Aorta (tissue), 5 donors: Measurements from ENCODE around the gene ADD3. TPM values are rescaled to one million over a fixed set of nuclear protein-coding genes. Genes with fewer than 3 reads are reported as not detected.

Source experiments
- ATAC-seq: fragments of 200-7000 bp; cut with Tn5 transposase; one replicate; pipeline ENCODE4 v1.9.1; 2022; ENCODE audit warnings: moderate library complexity; ENCODE audit not compliant: low FRiP score
- DNase-seq, 2 donors: peaks; one replicate each; pipeline ENCODE4 v3.0.0-alpha.2; 2020
- H3K27ac ChIP-seq, 2 donors: one replicate each; pipeline ENCODE4 v1.5.1; 2013; ENCODE audit warnings: low read length in 2 of 2, mild to moderate bottlenecking in 2 of 2, moderate library complexity in 2 of 2, control low read depth in 1 of 2, inconsistent platforms in 1 of 2, low read depth in 1 of 2
- H3K27me3 ChIP-seq, 2 donors: one replicate each; pipeline ENCODE4 v1.6.1; 2013; ENCODE audit warnings: control low read depth in 1 of 2, low read length in 1 of 2, mild to moderate bottlenecking in 1 of 2, moderate library complexity in 1 of 2; ENCODE audit not compliant: insufficient read depth in 2 of 2, control insufficient read depth in 1 of 2
- H3K36me3 ChIP-seq, 2 donors: one replicate each; pipeline ENCODE4 v1.6.1; 2013; ENCODE audit warnings: control low read depth in 1 of 2, low read length in 1 of 2, mild to moderate bottlenecking in 1 of 2; ENCODE audit not compliant: insufficient read depth in 2 of 2, control insufficient read depth in 1 of 2
- H3K4me1 ChIP-seq, 2 donors: one replicate each; pipeline ENCODE4 v1.6.1; 2013; ENCODE audit warnings: low read length in 2 of 2, control low read depth in 1 of 2, mild to moderate bottlenecking in 1 of 2, moderate library complexity in 1 of 2; ENCODE audit not compliant: insufficient read depth in 2 of 2, control insufficient read depth in 1 of 2
- H3K4me3 ChIP-seq, 2 donors: one replicate each; pipeline ENCODE4 v1.5.1; 2013; ENCODE audit warnings: low read length in 2 of 2, control low read depth in 1 of 2, mild to moderate bottlenecking in 1 of 2
- H3K9me3 ChIP-seq: one replicate; pipeline ENCODE4 v1.6.1; 2013; ENCODE audit warnings: mild to moderate bottlenecking, low read length; ENCODE audit not compliant: control insufficient read depth
- WGBS, 2 donors: extraction: QIAGEN DNeasy Blood & Tissue Kit; methylation state at CpG; one replicate each; pipeline ENCODE4 v1.1.7; 2013; 5-methylcytosine and 5-hydroxymethylcytosine counted together
- intact Hi-C, 2 donors: fragments of 100-400 bp; cut with DNase I; formaldehyde crosslinking; loops; one replicate each; pipeline versions ENCODE4 v1.14.2 to v1.15.0; 2022
- polyA plus RNA-seq, 2 donors: library from polyadenylated mRNA; stranded (reverse); fragments of 200-250 nt; gene quantifications; one replicate each; pipeline ENCODE4 v1.2.3, GENCODE V29; 2013
- total RNA-seq, 2 donors: library from RNA; stranded (reverse); fragmentation: NEBNext Ultra II Directional; extraction: Animal tissue kit (Norgen Biotek cat#: 25700); gene quantifications; one replicate each; pipeline ENCODE4 v1.2.1, GENCODE V29; 2021
- donor health status: healthy with polysubstance abuse.
- donor health status: Bipolar disorder and iron deficiency.
- donor health status: DM: no; HTN: no; CAD: no.
- donor health status: DM: no; HTN: no; CAD: no.
- donor health status: DM: yes; HTN: yes; CAD: no.

ADD3 gene
- total and polyA plus RNA-seq, 4 donors: 41.1 to 197 (median 106) TPM

DNA sequence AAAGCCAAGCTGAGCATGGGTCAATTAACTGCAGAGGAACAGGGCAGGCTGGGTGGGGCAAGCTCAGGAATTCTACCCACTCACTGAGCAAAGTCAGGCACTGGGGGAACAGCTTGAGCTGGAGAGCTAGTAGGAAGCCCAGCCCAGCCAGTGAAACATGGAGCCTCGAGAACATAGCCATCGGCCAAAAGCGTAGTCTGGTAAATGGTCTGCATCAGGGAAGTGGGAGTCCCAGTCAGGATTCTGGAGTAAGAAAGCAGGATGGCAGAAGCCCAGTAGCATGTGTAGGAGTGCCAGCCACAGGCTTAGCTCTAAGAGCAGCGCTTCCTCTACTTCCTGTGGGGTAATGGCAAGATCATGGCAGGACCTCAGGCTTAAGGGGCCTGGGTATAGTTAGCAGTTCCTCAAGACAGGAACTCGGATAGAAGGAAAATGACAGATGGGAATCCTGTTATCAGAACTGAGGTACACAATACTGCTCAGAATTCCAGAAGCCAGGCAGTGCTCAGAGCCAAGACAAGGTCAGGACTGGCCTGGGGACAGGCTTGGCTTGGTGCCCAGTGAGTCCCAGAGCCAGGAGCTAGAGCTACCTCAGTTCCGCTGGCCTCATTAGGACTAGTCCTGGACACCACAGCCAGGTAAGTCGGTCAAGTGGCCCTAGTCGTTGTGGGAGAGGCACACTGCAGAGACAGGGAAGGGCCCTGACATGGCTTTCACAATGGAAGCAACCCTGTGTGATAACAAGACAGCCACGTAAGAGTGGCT lies 134.3 kb downstream of the ADD3 start:
- intact Hi-C loops: loop anchor here in 1 of 2 donors (2.0 kb wide), 1 partner anchor 63 kb away; no protein-coding TSS in a partner anchor
- WGBS, 2 donors: 46 to 52% methylated on average over 9 of the region's 9 CpGs
- no peak overlapping the region for H3K4me3 ChIP-seq
- H3K4me1 ChIP-seq: peaks cover 0 to 3% of the 10 kb centered on the region in 2 donors
- ATAC-seq (no peak), DNase-seq (no peak)
- peak overlapping the region in 1 of 2 donors; percentile 20 for H3K27ac ChIP-seq
- H3K36me3 ChIP-seq: no peaks in the 10 kb centered on the region
- no peaks in the 10 kb centered on the region for H3K9me3 ChIP-seq
- no peaks in the 10 kb centered on the region for H3K27me3 ChIP-seq

DNA sequence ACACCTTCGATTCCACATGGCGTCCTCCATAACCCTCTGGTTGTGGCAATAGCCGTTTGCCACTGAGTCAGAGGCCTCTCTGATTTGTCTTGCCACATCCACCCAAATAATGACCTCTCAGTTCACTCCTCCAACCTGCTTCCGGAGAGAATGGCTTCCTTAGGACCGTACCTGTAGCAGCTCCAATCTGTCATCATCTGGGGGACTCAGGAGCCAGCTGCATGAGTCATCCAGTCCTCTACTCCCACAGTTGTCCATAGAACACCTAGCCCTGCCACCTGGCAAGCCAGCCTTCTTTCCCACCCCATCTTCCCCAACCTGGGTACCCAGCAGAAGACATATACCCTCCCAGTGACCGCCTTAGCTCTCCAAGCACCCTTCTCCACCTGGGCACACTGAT lies 135.2 kb downstream of the ADD3 start:
- intact Hi-C loops: no loop called here

DNA sequence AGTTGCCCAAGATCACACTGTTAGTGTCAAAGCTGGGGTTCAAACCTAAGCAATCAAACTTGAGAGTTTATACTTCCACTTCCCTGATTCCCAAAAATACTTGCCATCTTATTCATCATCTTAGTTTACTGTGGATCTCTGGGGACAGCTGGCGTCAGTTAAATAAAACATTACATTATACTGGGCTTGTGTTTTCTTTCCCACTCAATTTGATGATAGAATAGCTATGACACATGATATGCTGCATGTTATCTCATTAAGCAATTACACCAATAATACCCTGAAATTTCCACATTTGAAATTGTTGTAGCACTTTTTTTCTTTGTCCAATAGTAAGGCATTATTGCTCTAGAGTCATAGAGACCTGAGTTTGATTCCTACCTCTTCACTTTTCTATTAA lies 136.7 kb downstream of the ADD3 start:
- ATAC-seq (no peak), DNase-seq (no peak)
- intact Hi-C loops: no loop called here
- Histone ChIP-seq H3K4me1 (no peaks in the 10 kb centered on the region), H3K27me3 (no peaks in the 10 kb centered on the region), H3K4me3 (no peak overlapping the region), H3K36me3 (no peaks in the 10 kb centered on the region), H3K9me3 (no peaks in the 10 kb centered on the region), H3K27ac (no peak overlapping the region)
- 27 to 31% methylated on average over 1 of the region's 1 CpG for WGBS, 2 donors

More for the DNA sequence above, 135.2 kb downstream of the ADD3 start:
- Histone ChIP-seq H3K9me3 (no peaks in the 10 kb centered on the region), H3K36me3 (no peaks in the 10 kb centered on the region), H3K4me3 (no peak overlapping the region), H3K27ac (no peak overlapping the region), H3K4me1 (no peaks in the 10 kb centered on the region), H3K27me3 (no peaks in the 10 kb centered on the region)
- ATAC-seq (no peak), DNase-seq (no peak)
- WGBS, 2 donors: 83 to 91% methylated on average over 6 of the region's 6 CpGs

DNA sequence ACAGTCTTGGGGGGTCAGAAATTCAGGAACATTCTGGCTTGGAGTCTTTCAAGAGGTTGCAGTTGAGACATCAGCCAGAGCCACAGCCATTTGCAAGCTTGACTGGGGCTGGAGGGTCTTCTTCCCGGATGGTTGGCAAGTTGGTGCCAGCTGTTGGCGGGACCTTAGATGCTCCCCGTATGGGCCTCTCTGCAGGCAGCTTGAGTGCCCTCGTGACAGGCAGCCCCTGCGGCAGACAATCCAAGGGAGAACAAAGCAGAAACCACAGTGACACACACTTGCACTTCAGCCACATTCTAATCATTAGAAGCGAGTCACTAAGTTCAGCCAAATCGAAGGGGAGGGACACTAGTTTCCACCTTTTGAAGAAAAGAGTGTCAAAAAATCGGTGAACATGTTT lies 140.2 kb downstream of the ADD3 start:
- DNase-seq: no peak
- ATAC-seq: no peak
- H3K4me1 ChIP-seq: no peaks in the 10 kb centered on the region
- H3K4me3 ChIP-seq: no peak overlapping the region
- 79 to 80% methylated on average over 8 of the region's 8 CpGs for WGBS, 2 donors
- intact Hi-C loops: no loop called here
- no peaks in the 10 kb centered on the region for H3K9me3 ChIP-seq
- no peak overlapping the region for H3K27ac ChIP-seq
- no peaks in the 10 kb centered on the region for H3K27me3 ChIP-seq
- H3K36me3 ChIP-seq: no peaks in the 10 kb centered on the region

DNA sequence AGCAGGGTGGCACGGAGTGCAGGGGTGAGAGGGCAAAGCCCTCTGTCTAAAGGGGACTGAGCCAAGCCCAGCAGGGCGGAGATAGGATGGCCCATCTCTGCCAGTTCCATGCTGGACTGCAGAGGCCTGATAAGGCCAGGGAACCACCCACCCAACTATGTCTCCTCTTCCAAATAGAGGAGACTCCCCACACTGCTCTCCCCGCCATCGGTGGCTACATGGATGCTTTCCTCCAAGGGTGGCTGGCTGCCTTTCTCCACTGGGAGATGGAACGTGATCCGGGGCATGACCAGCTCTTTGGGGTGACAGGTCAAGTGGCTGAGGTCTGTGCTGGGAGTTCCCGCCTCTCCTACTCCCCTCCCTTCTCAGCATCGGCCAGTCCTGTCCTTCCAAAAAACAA lies 141.5 kb downstream of the ADD3 start:
- H3K27me3 ChIP-seq: no peaks in the 10 kb centered on the region
- H3K4me3 ChIP-seq: no peak overlapping the region
- 82 to 86% methylated on average over 8 of the region's 8 CpGs for WGBS, 2 donors
- H3K9me3 ChIP-seq: no peaks in the 10 kb centered on the region
- H3K27ac ChIP-seq: no peak overlapping the region
- H3K4me1 ChIP-seq: no peaks in the 10 kb centered on the region
- intact Hi-C loops: no loop called here
- DNase-seq (no peak), ATAC-seq (peak; percentile 22)
- no peaks in the 10 kb centered on the region for H3K36me3 ChIP-seq

DNA sequence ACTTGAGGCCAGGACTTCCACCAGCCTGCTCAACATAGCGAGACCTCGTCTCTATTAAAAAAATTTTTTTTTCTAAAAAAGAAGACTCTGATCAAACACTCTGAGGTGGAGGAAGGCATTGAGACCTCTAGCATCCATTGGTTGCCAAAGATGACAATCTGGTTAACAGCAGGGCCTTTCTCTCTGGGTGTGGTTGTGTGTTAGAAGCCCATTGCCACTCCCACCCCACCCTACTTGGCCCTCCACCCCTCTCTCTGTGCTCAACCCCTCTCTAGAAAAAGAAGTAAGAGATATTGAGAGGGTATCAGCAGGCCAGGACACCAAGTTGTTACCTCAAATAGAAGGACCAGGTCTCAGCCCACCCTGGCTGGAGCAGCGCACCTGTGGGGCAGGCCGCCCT lies 142.3 kb downstream of the ADD3 start:
- Histone ChIP-seq H3K36me3 (no peaks in the 10 kb centered on the region), H3K4me1 (no peaks in the 10 kb centered on the region), H3K4me3 (no peak overlapping the region), H3K27ac (no peak overlapping the region), H3K9me3 (no peaks in the 10 kb centered on the region), H3K27me3 (no peaks in the 10 kb centered on the region)
- DNase-seq (no peak), ATAC-seq (no peak)
- intact Hi-C loops: no loop called here
- 92 to 94% methylated on average over 4 of the region's 4 CpGs for WGBS, 2 donors

DNA sequence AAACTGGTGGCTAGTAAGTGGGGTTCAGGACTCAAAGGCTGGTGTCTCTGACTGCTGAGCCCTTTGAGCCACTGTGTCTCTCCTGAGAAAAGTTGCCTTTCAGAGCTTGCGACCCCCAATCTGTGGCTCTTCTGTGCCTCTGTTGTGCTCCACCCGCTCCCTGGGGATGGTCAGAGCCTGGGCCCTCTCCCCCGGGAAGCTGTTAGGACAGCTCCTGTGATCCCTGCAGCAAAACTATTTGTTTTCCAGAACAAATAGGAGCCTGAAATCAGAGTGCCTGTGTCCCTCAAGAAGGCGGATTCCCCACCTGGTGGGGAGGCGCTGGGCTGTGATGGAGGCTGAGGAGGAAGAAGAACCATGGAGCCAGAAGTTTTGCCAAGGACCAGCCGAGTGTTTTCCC lies 143.2 kb downstream of the ADD3 start:
- whole genome bisulfite sequencing, 2 donors: 74 to 81% methylated on average over 6 of the region's 6 CpGs
- H3K9me3 ChIP-seq: no peaks in the 10 kb centered on the region

DNA sequence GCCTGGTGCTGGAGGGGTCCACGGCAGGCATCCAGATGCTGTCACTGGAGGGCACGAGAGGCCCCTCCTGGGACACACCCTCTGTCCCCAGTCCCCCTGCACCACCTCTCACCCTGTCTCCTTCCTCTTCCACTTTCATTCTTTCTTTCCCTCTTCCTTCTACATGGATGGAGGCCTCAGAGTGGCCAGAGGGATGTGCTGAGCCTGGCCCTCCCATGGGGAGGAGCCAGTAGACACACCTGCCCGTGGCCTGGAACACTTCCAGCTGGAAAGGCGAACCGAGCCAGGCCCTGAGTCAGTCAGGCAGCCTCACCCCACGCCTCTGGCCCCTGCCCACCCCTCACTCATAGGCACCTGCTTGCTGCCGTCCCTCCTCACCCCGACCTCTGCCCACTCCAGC lies 143.7 kb downstream of the ADD3 start:
- DNase-seq (no peak), ATAC-seq (peak; percentile 41)
- Histone ChIP-seq H3K27ac (no peak overlapping the region), H3K36me3 (no peaks in the 10 kb centered on the region), H3K9me3 (no peaks in the 10 kb centered on the region), H3K4me3 (no peak overlapping the region), H3K4me1 (no peaks in the 10 kb centered on the region), H3K27me3 (no peaks in the 10 kb centered on the region)
- intact Hi-C loops: no loop called here
- WGBS, 2 donors: 35 to 49% methylated on average over 7 to 8 of the region's 8 CpGs

More for the DNA sequence above, 143.2 kb downstream of the ADD3 start:
- H3K4me3 ChIP-seq: no peak overlapping the region
- DNase-seq: no peak
- intact Hi-C loops: no loop called here
- no peaks in the 10 kb centered on the region for H3K27me3 ChIP-seq
- H3K36me3 ChIP-seq: no peaks in the 10 kb centered on the region
- H3K27ac ChIP-seq: no peak overlapping the region
- no peak for ATAC-seq
- H3K4me1 ChIP-seq: no peaks in the 10 kb centered on the region

DNA sequence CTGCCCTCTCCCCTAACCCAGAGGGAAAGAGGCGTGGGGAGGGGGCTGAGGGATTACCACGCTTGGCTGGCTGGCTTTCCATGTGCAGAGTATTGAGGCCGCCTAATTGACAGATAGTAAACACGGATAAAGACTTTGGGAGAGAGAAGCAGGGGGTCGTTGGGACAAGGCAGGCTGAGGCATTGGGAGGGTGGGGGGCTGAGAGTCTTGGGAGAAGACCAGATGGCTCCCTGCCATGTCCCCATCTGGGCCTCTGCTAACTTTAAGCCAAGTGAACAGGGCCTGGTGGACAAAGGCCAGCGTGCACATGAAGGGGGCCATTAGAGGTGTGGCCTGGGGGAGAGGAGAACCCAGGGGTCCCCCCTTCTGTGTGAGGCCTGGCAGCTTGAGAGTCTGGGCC lies 144.2 kb downstream of the ADD3 start:
- Histone ChIP-seq H3K9me3 (no peaks in the 10 kb centered on the region), H3K4me3 (no peak overlapping the region), H3K36me3 (no peaks in the 10 kb centered on the region), H3K4me1 (no peaks in the 10 kb centered on the region), H3K27ac (no peak overlapping the region), H3K27me3 (no peaks in the 10 kb centered on the region)
- DNase-seq (no peak), ATAC-seq (no peak)
- WGBS, 2 donors: 52 to 64% methylated on average over 6 of the region's 6 CpGs
- intact Hi-C loops: no loop called here
